Cerebellar nuclear complex (tissue), 1 donor: ENCODE data around the gene ZZZ3.
"Not testable (repeated sequence)": the region's sequence is repeated elsewhere in the genome, so short reads cannot be mapped to it uniquely, and the experiment has no call there.

Source experiments
- DNase-seq, 2 experiments: peaks; one replicate each; lab custom pipeline; 2025; lab: John Stamatoyannopoulos, UW

ZZZ3 gene

GRCh38 chr1:77670330-77670729, 12.1 kb downstream of the ZZZ3 start:
- DNase-seq, result no peak

- DNase-seq, result no peak
Observed at GRCh38 chr1:77668924-77669449, 13.5 kb downstream of the ZZZ3 start.

GRCh38 chr1:77664939-77665516, 17.4 kb downstream of the ZZZ3 start:
- no peak for DNase-seq

- no peak for DNase-seq
Observed at GRCh38 chr1:77661696-77662095, 20.8 kb downstream of the ZZZ3 start.

- DNase-seq, result no peak
Observed at GRCh38 chr1:77659879-77660593, 22.4 kb downstream of the ZZZ3 start.

- DNase-seq, result no peak
Observed at GRCh38 chr1:77658271-77658670, 24.2 kb downstream of the ZZZ3 start.

- no peak for DNase-seq
Observed at GRCh38 chr1:77655431-77655974, 27.0 kb downstream of the ZZZ3 start.

GRCh38 chr1:77652970-77653516, 29.4 kb downstream of the ZZZ3 start:
- no peak for DNase-seq

- DNase-seq, result no peak
Observed at GRCh38 chr1:77652268-77652667, 30.2 kb downstream of the ZZZ3 start.

GRCh38 chr1:77649127-77649526, 33.3 kb downstream of the ZZZ3 start:
- no peak for DNase-seq

- DNase-seq, result not testable (repeated sequence)
Observed at GRCh38 chr1:77646224-77646623, 36.2 kb downstream of the ZZZ3 start.

- DNase-seq, result no peak
Observed at GRCh38 chr1:77643456-77643855, 39.0 kb downstream of the ZZZ3 start.

- DNase-seq, result no peak
Observed at GRCh38 chr1:77642941-77643340, 39.5 kb downstream of the ZZZ3 start.

- no peak for DNase-seq
Observed at GRCh38 chr1:77642196-77642595, 40.3 kb downstream of the ZZZ3 start.

- DNase-seq, result no peak
Observed at GRCh38 chr1:77639557-77640069, 42.8 kb downstream of the ZZZ3 start.

- DNase-seq, result no peak
Observed at GRCh38 chr1:77639056-77639455, 43.4 kb downstream of the ZZZ3 start.

- DNase-seq, result no peak
Observed at GRCh38 chr1:77636864-77637263, 45.6 kb downstream of the ZZZ3 start.
